ENCODE results near the gene ATP2A2. TPM values are rescaled to one million over a fixed set of nuclear protein-coding genes. Genes with fewer than 3 reads are reported as not detected.
A peak's percentile ranks its signal among the peaks of the same experiment; 100 is the strongest.

The ATP2A2 gene
- total and polyA plus RNA-seq, 7 experiments from 2014 or later, result 2.1 to 160 (median 82.8) TPM

DNA sequence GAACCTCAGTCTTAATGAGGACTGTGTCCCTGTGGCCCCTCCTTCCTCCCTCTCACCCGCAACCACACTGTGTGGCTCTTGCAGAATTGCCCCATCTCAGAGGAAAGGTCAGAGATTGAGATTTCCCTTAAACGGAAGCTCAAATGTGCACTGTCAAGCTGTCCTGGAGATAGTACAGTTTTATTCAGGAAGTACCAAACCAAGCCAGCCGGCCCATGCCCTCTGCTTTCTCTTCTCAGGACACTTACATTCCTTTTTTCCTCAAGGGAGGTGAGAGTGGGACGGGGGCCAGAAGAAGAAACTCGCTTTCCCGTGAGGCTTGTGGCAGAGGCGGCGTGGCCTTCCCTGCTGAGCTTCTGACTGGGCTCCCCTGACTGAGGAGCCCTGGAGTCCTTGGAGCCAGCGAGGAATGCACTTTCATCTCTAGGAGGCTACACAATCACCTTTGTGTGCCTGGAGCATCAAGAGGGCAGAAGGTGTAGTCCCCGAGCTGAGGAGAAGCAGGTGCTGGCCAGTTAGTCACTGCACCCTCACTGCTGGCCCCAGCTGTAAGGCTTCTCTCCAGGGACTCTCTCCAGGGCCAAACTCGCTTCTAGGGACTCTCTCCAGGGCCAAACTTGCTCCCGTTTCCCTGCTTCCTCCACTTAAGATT, 24.1 kb upstream of the ATP2A2 start:
- ATAC-seq (peak; percentile 93), DNase-seq (no peak)
- H3K4me3 ChIP-seq (ENCODE audit: low read length), result no peak overlapping the region
- peaks cover 0 to 5% (median 0%) of the 10 kb centered on the region in 5 donors for H3K27me3 Mint-ChIP-seq
- intact Hi-C loops (cut with micrococcal nuclease), result no loop called here
- H3K27ac ChIP-seq (ENCODE audit: low read depth, low read length), result no peak overlapping the region
- CTCF ChIA-PET, result no interaction called here
- H3K4me1 ChIP-seq (ENCODE audit: control insufficient read depth in 2 of 2, insufficient read depth in 2 of 2, low read length in 2 of 2), result no peaks in the 10 kb centered on the region
- POLR2A ChIA-PET, result no interaction called here
- H3K9me3 ChIP-seq (ENCODE audit: control insufficient read depth in 2 of 3, low read length in 3 of 3), result no peaks in the 10 kb centered on the region
- H3K27ac Mint-ChIP-seq, result no peak overlapping the region
- H3K9me3 Mint-ChIP-seq, result no peaks in the 10 kb centered on the region
- peaks cover 0 to 4% (median 0%) of the 10 kb centered on the region in 7 donors for H3K4me1 Mint-ChIP-seq
- H3K4me3 Mint-ChIP-seq, result no peak overlapping the region
- no peaks in the 10 kb centered on the region for H3K36me3 Mint-ChIP-seq
- no peaks in the 10 kb centered on the region for H3K27me3 ChIP-seq (ENCODE audit: control insufficient read depth in 2 of 2, insufficient read depth in 2 of 2, low read length in 2 of 2)
- H3K36me3 ChIP-seq (ENCODE audit: control insufficient read depth in 2 of 3, insufficient read depth in 3 of 3, low read length in 3 of 3), result no peaks in the 10 kb centered on the region

DNA sequence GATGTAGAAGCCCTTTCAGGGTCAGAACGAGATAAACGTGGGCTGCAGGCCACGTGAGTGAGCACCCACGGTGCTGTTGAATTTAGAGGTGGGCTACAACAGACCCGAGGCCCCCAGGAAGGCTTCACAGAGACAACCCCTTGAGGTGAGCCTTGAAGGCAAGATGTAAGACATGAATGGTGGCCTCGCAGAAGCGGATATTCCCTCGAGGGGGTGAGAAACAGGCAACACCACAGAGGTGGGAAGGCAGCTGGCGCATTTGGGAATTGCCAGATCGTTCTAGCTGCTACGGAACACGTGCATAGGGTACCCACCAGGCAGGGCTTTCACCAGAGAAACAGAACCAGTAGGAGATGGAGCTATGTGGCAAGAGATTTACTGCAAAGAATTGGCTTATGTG, 22.6 kb upstream of the ATP2A2 start:
- Histone ChIP-seq H3K4me3 (ENCODE audit: low read length) (no peak overlapping the region), H3K4me1 (ENCODE audit: control insufficient read depth in 2 of 2, insufficient read depth in 2 of 2, low read length in 2 of 2) (no peaks in the 10 kb centered on the region), H3K36me3 (ENCODE audit: control insufficient read depth in 2 of 3, insufficient read depth in 3 of 3, low read length in 3 of 3) (no peaks in the 10 kb centered on the region), H3K27me3 (ENCODE audit: control insufficient read depth in 2 of 2, insufficient read depth in 2 of 2, low read length in 2 of 2) (no peaks in the 10 kb centered on the region), H3K27ac (ENCODE audit: low read depth, low read length) (no peak overlapping the region), H3K9me3 (ENCODE audit: control insufficient read depth in 2 of 3, low read length in 3 of 3) (no peaks in the 10 kb centered on the region)
- H3K9me3 Mint-ChIP-seq, result no peaks in the 10 kb centered on the region
- peaks cover 0 to 2% (median 0%) of the 10 kb centered on the region in 7 donors for H3K4me1 Mint-ChIP-seq
- H3K27ac Mint-ChIP-seq, result no peak overlapping the region
- POLR2A ChIA-PET, result interaction anchor here (0.7 kb wide), 1 partner anchor 15 kb away, joined by 6 read pairs; no protein-coding TSS in a partner anchor
- no peak for ATAC-seq
- no peaks in the 10 kb centered on the region for H3K36me3 Mint-ChIP-seq
- no peak overlapping the region for H3K4me3 Mint-ChIP-seq
- DNase-seq, result no peak
- intact Hi-C loops (cut with micrococcal nuclease), result no loop called here
- CTCF ChIA-PET, result no interaction called here
- H3K27me3 Mint-ChIP-seq, result peaks cover 0 to 18% (median 0%) of the 10 kb centered on the region in 5 donors

DNA sequence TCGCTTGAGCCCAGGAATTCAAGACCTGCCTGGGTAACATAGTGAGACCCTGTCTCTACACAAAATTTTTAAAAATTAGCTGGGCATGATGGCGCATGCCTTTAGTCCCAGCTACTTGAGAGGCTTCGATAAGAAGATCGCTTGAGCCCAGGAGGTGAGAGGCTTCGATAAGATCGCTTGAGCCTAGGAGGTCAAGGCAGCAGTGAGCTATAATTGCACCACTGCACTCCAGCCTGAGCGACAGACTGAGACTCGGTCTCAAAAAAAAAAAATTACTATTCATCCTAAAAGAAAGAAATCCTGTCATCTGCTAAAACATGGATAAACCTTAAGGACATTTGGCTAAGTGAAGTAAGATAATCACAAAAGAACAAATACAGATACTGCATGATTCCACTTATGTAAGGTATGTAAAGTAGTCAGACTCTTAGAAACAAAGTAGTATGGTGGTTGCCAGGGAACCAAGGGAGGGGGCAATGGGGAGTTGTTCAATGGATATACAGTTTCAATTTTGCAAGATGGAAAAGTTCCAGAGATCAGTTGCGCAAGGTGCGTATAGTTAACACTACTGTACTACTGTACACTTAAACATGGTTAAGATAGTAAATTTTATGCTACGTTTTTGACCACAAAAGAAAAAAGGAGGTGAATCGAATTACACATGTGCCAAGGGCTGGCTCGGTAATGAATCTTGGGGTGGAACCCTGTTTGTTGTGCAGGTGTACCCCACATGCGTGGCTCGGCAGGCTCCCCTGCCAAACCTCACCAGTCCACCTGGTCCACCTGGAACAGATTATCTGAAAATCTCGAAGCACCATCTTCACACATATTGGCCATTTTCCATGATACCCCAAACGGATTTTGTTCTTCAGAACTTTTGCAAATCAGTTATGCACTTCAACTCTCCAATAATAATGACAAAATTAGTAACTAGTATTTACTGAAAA, 18.3 kb upstream of the ATP2A2 start:
- Histone ChIP-seq H3K4me3 (ENCODE audit: low read length) (no peak overlapping the region), H3K4me1 (ENCODE audit: control insufficient read depth in 2 of 2, insufficient read depth in 2 of 2, low read length in 2 of 2) (no peaks in the 10 kb centered on the region), H3K27me3 (ENCODE audit: control insufficient read depth in 2 of 2, insufficient read depth in 2 of 2, low read length in 2 of 2) (no peaks in the 10 kb centered on the region), H3K9me3 (ENCODE audit: control insufficient read depth in 2 of 3, low read length in 3 of 3) (no peaks in the 10 kb centered on the region), H3K27ac (ENCODE audit: low read depth, low read length) (no peak overlapping the region), H3K36me3 (ENCODE audit: control insufficient read depth in 2 of 3, insufficient read depth in 3 of 3, low read length in 3 of 3) (no peaks in the 10 kb centered on the region)
- no peaks in the 10 kb centered on the region for H3K9me3 Mint-ChIP-seq
- DNase-seq (no peak), ATAC-seq (no peak)
- H3K36me3 Mint-ChIP-seq, result no peaks in the 10 kb centered on the region
- intact Hi-C loops (cut with micrococcal nuclease), result no loop called here
- ChIA-PET POLR2A (no interaction called here), CTCF (no interaction called here)
- H3K27ac Mint-ChIP-seq, result no peak overlapping the region
- no peak overlapping the region for H3K4me3 Mint-ChIP-seq
- H3K27me3 Mint-ChIP-seq, result peaks cover 0 to 39% (median 0%) of the 10 kb centered on the region in 5 donors
- H3K4me1 Mint-ChIP-seq, result peaks cover 0 to 1% (median 0%) of the 10 kb centered on the region in 7 donors

GRCh38 chr12:110266381-110266960, 14.6 kb upstream of the ATP2A2 start:
- DNase-seq (no peak), ATAC-seq (no peak)
- H3K4me1 Mint-ChIP-seq, result peaks cover 0 to 2% (median 0%) of the 10 kb centered on the region in 7 donors
- H3K36me3 Mint-ChIP-seq, result no peaks in the 10 kb centered on the region
- ChIA-PET CTCF (no interaction called here), POLR2A (no interaction called here)
- Histone ChIP-seq H3K9me3 (ENCODE audit: control insufficient read depth in 2 of 3, low read length in 3 of 3) (no peaks in the 10 kb centered on the region), H3K4me1 (ENCODE audit: control insufficient read depth in 2 of 2, insufficient read depth in 2 of 2, low read length in 2 of 2) (no peaks in the 10 kb centered on the region), H3K36me3 (ENCODE audit: control insufficient read depth in 2 of 3, insufficient read depth in 3 of 3, low read length in 3 of 3) (no peaks in the 10 kb centered on the region), H3K27ac (ENCODE audit: low read depth, low read length) (no peak overlapping the region), H3K27me3 (ENCODE audit: control insufficient read depth in 2 of 2, insufficient read depth in 2 of 2, low read length in 2 of 2) (no peaks in the 10 kb centered on the region), H3K4me3 (ENCODE audit: low read length) (no peak overlapping the region)
- no peaks in the 10 kb centered on the region for H3K9me3 Mint-ChIP-seq
- peaks cover 0 to 65% (median 5%) of the 10 kb centered on the region in 5 donors for H3K27me3 Mint-ChIP-seq
- intact Hi-C loops (cut with micrococcal nuclease), result no loop called here
- no peak overlapping the region for H3K4me3 Mint-ChIP-seq
- H3K27ac Mint-ChIP-seq, result no peak overlapping the region

GRCh38 chr12:110266980-110267620, 13.9 kb upstream of the ATP2A2 start:
- ATAC-seq, result peak; percentile 32
- CTCF ChIA-PET, result no interaction called here
- no peaks in the 10 kb centered on the region for H3K36me3 Mint-ChIP-seq

DNA sequence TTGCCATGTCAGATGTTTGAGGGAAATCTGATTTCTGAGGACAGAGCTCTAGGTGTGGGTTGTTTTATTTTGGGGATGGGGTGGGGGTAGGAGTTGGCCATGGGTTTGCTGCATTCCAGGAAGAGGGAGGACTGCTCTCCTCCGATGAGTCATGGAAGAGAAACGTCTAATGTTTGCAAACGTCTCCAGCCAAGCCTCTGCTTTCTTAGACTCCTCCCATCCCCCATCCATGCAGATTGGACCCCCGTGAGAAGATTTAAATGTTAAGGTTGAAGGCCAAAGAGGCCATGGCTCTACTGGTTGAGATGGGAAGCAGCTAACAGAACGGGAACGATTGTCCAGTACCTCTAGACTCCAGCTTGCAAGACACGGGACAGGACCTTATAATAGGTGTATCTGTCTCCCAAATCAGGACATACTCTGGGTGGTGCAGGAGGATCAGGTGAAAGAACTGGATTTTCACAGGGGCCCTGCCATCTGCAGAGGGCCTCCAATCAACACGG, 11.4 kb upstream of the ATP2A2 start:
- H3K4me3 Mint-ChIP-seq, result no peak overlapping the region
- no peaks in the 10 kb centered on the region for H3K4me1 ChIP-seq (ENCODE audit: control insufficient read depth in 2 of 2, insufficient read depth in 2 of 2, low read length in 2 of 2)
- H3K9me3 Mint-ChIP-seq, result no peaks in the 10 kb centered on the region
- intact Hi-C loops (cut with micrococcal nuclease), result no loop called here
- ChIA-PET CTCF (no interaction called here), POLR2A (interaction anchor here (0.6 to 1.3 kb wide), 2 partner anchors 11 to 434 kb away, joined by 3 to 4 read pairs; no protein-coding TSS in a partner anchor)
- H3K27me3 Mint-ChIP-seq, result peaks cover 0 to 62% (median 5%) of the 10 kb centered on the region in 5 donors
- H3K27ac Mint-ChIP-seq, result no peak overlapping the region
- ATAC-seq (no peak), DNase-seq (no peak)
- no peaks in the 10 kb centered on the region for H3K9me3 ChIP-seq (ENCODE audit: control insufficient read depth in 2 of 3, low read length in 3 of 3)
- H3K27me3 ChIP-seq (ENCODE audit: control insufficient read depth in 2 of 2, insufficient read depth in 2 of 2, low read length in 2 of 2), result no peaks in the 10 kb centered on the region
- no peak overlapping the region for H3K4me3 ChIP-seq (ENCODE audit: low read length)
- H3K27ac ChIP-seq (ENCODE audit: low read depth, low read length), result no peak overlapping the region
- no peaks in the 10 kb centered on the region for H3K36me3 Mint-ChIP-seq
- no peaks in the 10 kb centered on the region for H3K36me3 ChIP-seq (ENCODE audit: control insufficient read depth in 2 of 3, insufficient read depth in 3 of 3, low read length in 3 of 3)
- H3K4me1 Mint-ChIP-seq, result peaks cover 0 to 2% (median 0%) of the 10 kb centered on the region in 7 donors

More at GRCh38 chr12:110266980-110267620, 13.9 kb upstream of the ATP2A2 start:
- intact Hi-C loops (cut with micrococcal nuclease), result no loop called here
- Mint-ChIP-seq H3K4me1 (peaks cover 0 to 2% (median 0%) of the 10 kb centered on the region in 7 donors), H3K27me3 (peaks cover 0 to 66% (median 5%) of the 10 kb centered on the region in 5 donors), H3K9me3 (no peaks in the 10 kb centered on the region), H3K27ac (no peak overlapping the region), H3K4me3 (no peak overlapping the region)
- no peak for DNase-seq
- Histone ChIP-seq H3K4me1 (ENCODE audit: control insufficient read depth in 2 of 2, insufficient read depth in 2 of 2, low read length in 2 of 2) (no peaks in the 10 kb centered on the region), H3K27me3 (ENCODE audit: control insufficient read depth in 2 of 2, insufficient read depth in 2 of 2, low read length in 2 of 2) (no peaks in the 10 kb centered on the region), H3K27ac (ENCODE audit: low read depth, low read length) (no peak overlapping the region), H3K4me3 (ENCODE audit: low read length) (no peak overlapping the region), H3K36me3 (ENCODE audit: control insufficient read depth in 2 of 3, insufficient read depth in 3 of 3, low read length in 3 of 3) (no peaks in the 10 kb centered on the region), H3K9me3 (ENCODE audit: control insufficient read depth in 2 of 3, low read length in 3 of 3) (no peaks in the 10 kb centered on the region)
- POLR2A ChIA-PET, result no interaction called here

All from naive thymus-derived CD4-positive, alpha-beta T cell (primary cell).